Activated CD8-positive, alpha-beta memory T cell treated with anti-CD3 and anti-CD28 coated beads for 1 hour (primary cell): ENCODE data around the gene CTSA.
"Not testable (repeated sequence)": the region's sequence is repeated elsewhere in the genome, so short reads cannot be mapped to it uniquely, and the experiment has no call there.

Source experiments
- DNase-seq, 2 donors: peaks; one replicate each; pipeline ENCODE4 v3.0.0-alpha.2; 2020; ENCODE audit warnings: low read depth in 1 of 2; ENCODE audit errors: extremely low read depth in 1 of 2

CTSA gene

GRCh38 chr20:45892828-45893500 lies 1.8 kb downstream of the CTSA start:
- DNase-seq, result no peak

GRCh38 chr20:45893831-45894230 lies 2.7 kb downstream of the CTSA start:
- no peak for DNase-seq

GRCh38 chr20:45894797-45895196 lies 3.7 kb downstream of the CTSA start:
- no peak for DNase-seq

- no peak for DNase-seq
Observed at GRCh38 chr20:45896641-45897161, 5.6 kb downstream of the CTSA start.

GRCh38 chr20:45897289-45897688 lies 6.2 kb downstream of the CTSA start:
- DNase-seq, result no peak

- no peak for DNase-seq
Observed at GRCh38 chr20:45897692-45898091, 6.6 kb downstream of the CTSA start.

- no peak for DNase-seq
Observed at GRCh38 chr20:45898285-45898684, 7.2 kb downstream of the CTSA start.

- no peak for DNase-seq
Observed at GRCh38 chr20:45899046-45899835, 8.1 kb downstream of the CTSA start.

GRCh38 chr20:45901332-45901731 lies 10.2 kb downstream of the CTSA start:
- not testable (repeated sequence) for DNase-seq

GRCh38 chr20:45902199-45902701 lies 11.1 kb downstream of the CTSA start:
- no peak for DNase-seq

- no peak for DNase-seq
Observed at GRCh38 chr20:45904583-45905504, 13.7 kb downstream of the CTSA start.

- DNase-seq, result no peak
Observed at GRCh38 chr20:45905505-45906079, 14.5 kb downstream of the CTSA start.

- no peak for DNase-seq
Observed at GRCh38 chr20:45907219-45907948, 16.2 kb downstream of the CTSA start.

- DNase-seq, result no peak
Observed at GRCh38 chr20:45908084-45908483, 16.9 kb downstream of the CTSA start.

- DNase-seq, result no peak
Observed at GRCh38 chr20:45909336-45909808, 18.2 kb downstream of the CTSA start.

- no peak for DNase-seq
Observed at GRCh38 chr20:45909817-45910669, 18.9 kb downstream of the CTSA start.

- peak; percentile 63 to 81 for DNase-seq
Observed at GRCh38 chr20:45910670-45911485, 19.7 kb downstream of the CTSA start.
